Kidney tubule cell (primary cell): ENCODE measurements around the gene MVB12B.

Experiments
- DNase-seq: peaks from one replicate; pipeline ENCODE4 v3.0.0-alpha.2; 2018; ENCODE audit warnings: low spot score

MVB12B gene

DNA sequence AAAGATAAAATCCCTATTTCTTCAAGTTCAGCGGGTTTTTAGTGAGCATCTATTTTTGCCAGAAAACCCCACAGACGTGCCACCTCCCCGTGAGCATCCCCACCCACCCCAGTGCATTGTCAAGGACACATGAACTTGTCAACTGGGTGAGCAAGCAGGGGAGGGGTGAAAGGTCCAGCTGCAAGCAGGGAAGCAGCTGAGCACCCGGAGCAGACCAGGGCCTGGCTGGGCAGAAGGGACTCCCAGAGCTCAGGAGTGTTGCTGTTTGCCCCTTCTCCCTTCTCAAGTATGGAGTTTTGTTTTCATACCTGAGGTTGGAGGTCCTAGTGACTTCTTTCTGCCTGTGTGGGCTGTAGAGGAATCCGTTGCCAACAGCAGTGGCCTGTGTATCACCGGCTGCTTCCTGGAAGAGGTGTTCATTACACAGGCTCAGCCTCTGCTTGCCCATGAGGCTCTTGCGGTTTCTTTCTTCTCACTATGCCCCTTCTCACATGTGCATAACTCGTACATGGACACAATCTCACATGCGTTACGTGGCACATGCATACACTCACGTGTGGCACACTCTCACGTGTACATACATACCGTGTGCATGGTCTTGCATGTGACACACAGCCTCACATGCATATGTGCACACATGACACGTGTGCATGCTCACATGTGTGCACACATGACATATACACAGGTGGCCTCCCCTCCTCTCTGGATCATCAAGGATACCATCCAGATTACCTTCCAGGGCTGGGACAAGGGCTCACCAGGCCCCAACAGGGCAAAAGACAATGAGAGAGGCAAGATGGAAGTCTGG is 126.7 kb downstream of the MVB12B start:
- DNase-seq, result no peak

DNA sequence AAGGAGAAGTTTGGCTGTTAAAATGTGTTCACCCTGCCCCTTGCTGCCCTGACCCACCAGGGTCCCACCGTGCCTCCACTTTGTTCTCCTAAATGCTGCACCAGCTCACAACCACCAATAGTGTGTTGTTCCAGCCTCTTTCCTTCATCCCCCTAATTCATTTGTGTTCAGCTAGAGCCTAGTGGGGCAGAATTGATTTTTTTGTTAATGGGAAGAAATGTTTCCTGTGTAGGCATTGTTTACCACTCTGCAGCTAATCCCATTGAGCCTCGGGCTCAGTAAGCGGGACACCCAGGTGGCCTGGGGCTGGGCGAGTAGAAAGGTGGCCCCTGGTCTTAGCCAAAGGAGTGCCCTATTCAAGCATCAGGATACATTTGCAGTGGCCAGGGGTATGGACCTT is 127.6 kb downstream of the MVB12B start:
- no peak for DNase-seq

DNA sequence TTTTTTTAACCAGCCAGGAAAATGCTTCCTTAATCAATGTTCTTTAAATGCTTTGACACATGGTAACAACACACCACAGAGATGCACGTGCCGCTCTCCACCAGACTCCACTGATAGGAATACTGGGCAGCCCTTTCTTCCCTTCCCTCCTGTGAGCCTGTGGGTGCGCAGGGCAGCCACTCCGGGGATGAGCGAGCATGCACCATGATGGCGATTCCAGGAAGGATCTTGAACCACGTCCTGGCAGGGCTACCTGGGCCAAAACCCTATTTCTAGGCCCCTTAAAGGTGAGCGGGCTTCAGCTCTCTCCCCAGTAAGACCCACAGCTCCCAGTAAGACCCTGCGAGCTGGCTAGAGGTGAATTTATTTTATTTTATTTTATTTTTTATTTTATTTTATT is 128.2 kb downstream of the MVB12B start:
- no peak for DNase-seq

DNA sequence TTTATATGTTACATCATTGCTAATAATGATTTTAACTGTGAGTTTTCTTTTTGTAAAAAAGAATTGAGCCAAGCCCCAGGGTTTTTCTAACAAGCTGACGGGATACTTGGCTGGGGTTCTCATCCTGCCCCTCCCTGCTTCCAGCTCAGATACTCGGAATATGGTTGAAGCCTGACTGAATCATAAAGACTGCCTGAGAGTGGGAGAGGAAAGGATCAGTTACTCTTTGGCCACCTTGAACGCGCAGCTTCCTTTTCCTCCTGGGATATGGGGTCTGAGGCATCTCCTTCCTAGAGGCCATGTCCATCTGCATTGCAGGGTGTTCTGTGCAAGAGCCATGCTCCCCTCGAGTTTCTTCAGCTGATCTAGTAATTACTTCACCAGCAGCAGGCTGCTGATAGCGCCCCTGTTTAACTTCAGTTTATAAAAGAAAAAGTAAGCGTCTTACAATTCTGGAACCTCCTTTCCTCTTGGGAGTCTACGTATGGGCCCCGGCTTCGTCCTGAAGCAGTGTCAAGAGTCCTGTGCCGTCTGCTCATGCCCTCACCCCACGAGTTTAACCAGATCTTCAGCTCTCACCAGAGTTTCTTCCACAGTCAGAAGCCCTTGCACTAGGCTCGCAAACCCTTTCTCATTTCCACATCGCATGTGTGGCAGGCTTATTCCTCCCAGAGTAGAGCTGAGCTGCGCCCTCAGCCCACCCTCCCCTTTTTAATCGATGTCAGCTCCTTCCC is 130.0 kb downstream of the MVB12B start:
- DNase-seq, result no peak

DNA sequence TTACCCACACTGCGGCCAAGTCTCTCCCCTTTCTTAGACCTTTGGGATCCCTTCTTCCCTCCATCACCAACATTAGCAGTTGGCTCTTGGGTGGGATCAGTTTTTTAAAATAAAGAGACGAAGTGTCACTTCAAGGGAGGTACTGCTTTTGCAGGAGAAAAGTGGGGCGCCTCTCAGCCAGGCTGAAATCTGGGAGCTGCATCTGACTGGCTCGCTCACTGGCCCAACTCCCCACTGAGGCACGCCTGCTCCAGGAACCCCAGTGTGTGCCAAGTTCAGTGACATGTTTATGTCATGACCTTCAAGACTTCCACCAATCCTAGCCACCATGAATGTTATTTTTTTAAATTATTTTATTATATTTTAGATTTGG is 130.5 kb downstream of the MVB12B start:
- DNase-seq, result no peak

DNA sequence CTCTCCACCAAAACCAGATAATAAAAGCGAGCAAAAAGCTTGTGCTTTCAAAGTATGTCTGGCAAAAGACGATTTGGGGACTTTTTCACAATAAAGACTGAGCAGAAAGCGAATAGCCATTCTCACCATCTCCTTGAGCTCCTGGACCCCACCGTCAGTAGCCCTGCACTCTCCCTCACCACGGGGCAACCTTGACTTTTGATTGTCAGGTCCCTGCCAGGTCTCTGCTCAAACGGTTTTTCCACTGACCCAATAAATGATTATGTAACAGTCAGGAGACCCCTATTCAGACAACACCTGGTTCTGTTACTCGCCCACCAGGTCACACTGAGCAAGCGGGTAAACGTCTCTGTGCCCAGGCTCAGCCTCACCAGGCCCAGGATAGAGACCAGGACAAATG is 131.3 kb downstream of the MVB12B start:
- DNase-seq, result no peak

DNA sequence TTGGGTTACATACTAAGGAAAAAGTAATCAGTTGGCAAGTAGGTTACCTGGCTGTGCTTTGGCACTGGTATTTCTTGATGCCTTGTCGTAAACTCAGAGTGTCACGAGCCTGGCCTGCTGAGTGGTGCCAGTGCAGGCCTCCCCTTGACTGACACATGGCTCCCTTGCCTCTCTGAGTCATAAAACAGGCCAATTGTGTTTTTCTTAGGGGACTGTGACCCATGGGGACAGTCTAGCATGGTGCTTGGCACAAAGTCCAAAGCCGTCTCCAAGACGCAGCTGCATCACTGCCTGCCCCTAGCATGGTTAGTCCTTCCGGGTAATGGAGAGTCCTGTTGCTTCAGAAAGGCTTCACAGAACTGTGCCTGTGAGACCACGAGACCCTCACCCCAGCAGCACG is 132.5 kb downstream of the MVB12B start:
- DNase-seq, result no peak

DNA sequence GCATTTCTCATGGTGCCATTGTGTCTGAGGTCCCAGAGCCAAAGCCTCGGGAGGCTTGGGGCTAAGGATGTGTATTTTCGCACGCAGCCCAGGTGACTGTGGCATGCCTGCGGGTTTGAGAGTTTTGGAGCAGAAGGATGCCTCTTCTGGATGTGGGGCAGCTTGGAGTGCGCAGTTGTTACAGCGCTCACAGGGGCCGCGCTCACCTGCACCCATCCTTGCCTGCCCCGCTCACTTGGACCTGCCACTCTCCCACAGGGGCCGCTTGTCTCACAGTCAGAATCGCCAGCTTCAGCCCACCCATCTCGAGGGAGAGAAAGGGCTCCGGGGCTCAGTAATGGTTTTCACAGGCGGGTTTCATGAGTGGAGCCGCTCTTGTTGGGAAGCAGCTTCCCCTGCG is 132.9 kb downstream of the MVB12B start:
- no peak for DNase-seq

DNA sequence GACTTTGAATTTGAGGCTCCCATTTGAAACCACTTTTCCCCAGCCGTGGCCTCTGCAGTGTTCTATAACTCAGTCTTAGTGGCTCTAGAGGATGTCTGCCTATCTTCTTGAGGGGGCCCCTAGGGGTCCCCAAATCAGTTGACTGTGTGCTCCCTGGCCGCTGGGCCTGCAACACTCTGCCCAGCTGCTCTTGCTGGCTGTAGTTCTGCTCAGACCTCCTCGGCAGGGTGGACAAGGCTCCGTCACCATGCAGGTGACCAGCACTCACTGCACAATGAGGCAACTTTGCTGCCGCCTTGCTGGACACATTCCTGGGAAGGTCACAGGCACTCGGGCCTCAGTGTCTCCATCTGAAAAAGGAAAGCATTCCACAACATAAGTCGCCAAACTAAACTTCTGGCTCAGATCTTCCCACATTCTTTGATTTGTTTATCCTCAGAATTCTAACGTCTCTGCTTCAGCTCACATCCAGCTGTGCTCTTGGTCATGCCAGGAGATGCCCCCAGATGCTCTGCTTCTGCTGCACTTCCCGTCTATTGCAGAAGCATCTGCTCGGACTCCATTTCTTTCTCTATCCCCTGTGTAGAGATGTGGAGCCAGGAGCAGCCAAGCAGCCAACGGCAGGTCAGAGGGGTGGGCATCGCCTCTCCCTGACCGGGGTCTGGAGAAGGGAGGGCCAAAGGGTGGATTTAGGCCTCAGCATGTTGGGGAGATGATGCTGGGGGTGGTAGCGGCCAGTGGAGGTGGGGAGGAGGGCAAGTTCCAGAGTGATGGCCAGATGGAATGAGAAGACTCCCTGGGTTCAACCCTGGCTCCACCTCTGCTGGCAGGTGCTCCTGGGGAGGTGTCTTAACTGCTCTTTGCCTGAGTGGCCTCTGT is 133.6 kb downstream of the MVB12B start:
- no peak for DNase-seq

DNA sequence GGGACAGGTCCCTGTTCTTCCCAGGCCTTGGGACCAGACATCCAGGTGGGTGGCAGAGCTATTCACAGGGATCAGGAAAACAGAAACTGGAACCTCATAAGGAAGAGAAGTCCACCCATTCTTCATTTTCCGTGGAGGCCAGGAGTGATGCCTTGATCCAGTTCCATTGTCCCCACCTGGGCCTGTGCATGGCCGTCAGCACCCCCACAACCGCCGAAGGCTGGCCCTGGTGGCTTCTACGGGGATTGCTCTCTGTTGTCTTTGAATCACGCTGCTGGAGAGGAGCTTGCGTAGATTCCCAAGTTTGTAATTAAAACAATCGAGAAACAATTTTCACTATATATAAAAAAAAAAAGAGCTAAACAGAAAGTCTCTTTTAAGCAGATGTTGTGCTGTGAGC is 134.4 kb downstream of the MVB12B start:
- DNase-seq, result no peak

DNA sequence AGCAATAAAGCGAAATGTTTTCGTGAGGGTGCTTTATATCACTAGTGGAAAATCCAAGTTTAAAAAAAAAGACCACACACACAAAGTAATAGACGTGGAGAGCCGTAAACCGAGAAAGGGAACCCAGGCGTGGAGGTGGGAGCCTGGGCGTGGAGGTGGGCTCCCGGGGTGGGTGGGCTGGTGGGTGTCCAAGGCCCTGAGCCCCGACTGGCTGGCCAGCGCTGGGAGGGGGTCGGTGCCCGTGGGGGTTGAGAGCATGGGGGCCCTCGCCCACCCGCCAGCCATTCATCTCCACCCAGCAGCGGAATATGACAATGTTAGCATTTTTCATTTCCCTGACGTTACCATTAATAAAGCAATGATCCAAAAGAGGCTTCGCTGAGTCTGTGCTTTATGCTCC is 135.0 kb downstream of the MVB12B start:
- DNase-seq, result no peak

DNA sequence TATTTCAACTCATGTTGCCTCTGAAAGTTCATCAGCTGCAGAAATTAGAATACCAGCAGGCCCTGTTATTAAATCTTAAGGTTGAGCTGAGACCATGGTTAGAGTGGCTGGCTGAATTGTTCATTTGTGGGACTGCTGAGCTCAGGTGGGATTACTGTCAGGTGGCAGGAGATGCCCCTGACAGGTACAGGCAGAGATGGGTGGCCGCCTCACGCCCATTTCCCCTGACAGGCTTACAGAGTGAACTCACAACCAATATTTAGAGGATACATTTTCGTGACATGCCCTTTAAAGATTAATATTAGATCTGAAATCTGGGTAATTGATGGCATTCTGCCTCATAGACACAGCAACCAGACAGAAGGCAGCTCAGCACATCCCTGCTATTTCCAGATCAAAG is 136.0 kb downstream of the MVB12B start:
- no peak for DNase-seq

DNA sequence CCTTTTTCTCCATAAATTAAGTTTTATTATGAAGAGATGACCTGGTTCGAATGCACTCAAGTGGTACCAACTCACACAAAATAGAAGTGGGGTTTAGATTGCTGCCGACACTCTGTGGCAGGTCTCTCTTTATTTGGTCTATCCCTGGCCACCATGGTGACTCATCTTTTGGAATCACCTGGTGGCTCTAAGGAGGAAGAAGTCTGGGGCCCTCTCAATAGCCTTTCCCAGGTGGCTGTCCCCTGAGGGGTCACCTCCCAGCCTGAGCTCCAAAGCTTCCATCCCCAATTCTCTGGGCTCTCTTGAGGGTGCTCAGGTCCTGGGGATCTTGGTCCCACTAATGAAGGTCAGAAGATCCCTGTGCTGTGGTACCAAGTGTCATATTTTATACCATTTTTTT is 136.8 kb downstream of the MVB12B start:
- DNase-seq, result no peak

DNA sequence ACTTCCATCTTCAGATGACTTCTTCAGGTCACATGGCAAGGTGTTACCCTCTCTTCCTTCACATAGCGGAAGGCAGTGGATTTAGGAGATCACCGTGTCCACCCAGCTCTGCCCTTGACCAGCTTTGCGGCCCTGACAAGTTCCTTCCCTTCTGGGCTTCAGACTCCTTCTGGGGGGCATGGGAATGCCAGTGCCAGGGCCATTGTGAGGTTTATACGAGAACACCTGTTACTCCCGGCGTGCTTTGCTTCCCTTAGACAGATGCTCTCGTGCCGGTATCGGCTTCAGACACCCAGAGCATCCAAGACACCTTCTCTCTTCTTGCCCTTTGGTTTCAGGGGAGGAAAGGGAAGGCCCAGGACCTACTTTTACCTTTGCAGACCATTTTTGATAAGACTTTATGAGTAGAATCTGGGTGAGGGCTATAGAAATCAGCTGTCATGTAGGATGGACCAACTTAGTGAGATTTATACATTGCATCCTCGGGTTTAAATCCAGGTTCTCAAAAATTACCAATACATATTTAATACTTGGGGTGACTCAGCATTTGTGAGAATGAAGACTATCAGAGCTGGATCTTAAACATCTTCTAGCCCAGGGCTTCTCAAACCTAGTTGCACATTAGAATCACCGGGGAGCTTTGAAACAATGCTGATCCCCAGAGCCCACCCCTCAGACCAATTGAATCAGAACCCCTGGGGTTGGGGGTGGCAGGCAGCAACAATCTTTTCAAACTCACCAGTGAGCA is 138.2 kb downstream of the MVB12B start:
- no peak for DNase-seq

DNA sequence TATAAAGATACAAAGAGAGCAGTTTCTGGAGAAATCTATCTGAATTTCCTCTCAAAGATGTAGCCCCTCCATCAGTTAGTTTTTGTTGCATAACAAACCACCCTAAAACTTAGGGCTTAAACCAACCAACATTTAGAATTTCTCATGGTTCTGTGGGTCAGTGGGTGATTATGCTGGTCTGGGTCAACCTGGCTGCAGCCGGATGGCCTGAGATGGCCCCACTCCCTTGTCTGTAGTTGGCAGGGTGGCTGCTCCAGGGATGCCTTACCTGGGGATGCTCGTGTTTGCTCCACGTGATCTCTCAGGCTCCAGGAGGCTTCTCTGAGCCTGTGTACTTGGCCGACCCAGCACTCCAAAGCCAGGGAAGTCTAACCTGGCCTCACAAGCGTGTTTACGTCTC is 139.3 kb downstream of the MVB12B start:
- no peak for DNase-seq

DNA sequence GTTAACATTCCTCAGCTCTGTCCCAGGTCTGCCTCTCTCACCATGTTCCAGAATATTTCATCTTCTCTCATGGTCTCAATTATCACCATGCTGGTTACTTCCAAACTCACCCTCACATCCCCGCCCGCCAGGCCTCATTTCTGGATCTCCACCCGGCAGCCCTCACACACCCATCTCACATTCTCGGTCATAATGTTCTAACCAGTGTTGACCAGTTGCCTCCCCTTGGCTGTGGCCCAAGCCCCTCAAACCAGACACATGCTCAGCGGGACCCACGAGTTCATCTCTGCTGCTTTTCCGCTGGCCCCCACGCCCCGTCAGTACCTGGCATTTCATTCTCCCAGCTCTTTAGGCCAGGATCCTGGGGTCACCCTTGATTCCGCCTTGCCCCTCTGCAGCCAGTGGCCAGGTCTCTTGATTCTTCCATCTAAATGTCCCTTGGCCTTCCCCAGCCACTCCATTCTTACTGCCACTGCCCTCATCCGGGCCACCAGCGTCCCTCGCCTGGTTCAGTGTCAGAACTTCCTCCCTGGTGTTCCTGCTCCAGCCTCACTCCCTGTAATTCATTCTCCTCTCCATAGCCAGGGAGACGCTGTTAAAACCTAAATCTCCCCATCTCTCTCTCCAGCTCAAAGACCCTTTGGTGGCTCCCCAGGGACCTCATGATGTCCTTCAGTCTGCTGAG is 141.7 kb downstream of the MVB12B start:
- no peak for DNase-seq

DNA sequence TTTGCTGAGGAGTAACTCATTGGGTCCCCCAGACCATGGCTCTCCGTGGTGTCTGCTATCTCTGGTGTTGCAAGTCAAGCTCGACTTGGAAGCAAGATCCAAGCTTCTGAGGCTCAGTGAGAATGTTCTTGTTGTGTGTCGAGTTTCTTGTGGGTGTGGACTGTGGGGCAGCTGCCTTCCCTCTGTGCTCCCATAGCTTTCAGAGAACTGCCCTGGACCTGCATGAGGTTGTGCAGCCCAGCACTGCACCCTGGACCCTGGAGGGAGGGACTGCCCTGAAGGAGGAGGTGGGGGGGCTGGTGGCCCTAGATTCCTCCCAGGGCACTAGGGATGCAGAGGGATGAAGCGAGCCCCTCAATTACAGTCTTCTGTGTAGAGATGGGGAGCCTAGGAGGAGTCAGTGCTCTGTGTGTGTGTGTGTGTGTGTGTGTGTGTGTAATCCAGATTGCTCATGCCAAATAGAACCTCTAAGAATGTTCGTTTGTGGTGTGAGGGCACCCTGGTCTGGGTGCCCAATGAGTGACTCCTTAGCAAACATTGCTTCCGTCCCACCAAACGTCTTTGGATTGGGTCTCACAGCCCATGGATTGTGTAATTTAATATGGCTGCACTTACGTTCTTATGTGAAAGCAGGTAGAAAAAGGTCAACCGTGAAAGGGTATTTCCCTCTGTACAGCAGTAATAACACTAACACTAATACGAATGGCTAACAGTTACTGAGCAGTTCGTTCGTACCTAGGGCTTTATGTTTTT is 143.8 kb downstream of the MVB12B start:
- DNase-seq, result no peak

DNA sequence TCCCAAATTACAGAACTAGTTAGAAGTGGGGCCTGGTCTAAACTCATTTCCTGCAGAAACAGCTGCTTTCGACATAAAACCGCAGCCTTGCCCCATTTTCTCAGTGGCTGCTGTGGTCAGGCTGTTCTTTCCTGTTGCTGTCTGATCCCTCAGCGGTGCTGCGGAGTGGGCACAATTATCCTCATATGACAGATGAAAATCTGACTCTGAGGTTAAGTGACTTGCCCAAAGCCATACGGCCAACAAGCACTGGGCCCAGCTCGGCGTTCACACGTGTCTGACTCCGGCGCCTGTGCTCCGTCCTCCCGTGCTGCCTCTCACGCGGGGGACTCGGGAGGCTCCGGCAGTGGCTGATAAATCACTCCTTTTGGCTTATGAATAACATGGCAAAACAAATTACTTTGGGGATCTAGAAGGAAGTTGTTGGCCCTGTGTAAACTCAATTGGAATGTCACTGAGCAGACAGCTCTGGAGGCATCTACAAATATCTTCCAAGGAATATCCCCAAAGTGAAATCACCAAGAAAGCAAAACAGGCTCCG is 144.5 kb downstream of the MVB12B start:
- DNase-seq, result peak; percentile 5

DNA sequence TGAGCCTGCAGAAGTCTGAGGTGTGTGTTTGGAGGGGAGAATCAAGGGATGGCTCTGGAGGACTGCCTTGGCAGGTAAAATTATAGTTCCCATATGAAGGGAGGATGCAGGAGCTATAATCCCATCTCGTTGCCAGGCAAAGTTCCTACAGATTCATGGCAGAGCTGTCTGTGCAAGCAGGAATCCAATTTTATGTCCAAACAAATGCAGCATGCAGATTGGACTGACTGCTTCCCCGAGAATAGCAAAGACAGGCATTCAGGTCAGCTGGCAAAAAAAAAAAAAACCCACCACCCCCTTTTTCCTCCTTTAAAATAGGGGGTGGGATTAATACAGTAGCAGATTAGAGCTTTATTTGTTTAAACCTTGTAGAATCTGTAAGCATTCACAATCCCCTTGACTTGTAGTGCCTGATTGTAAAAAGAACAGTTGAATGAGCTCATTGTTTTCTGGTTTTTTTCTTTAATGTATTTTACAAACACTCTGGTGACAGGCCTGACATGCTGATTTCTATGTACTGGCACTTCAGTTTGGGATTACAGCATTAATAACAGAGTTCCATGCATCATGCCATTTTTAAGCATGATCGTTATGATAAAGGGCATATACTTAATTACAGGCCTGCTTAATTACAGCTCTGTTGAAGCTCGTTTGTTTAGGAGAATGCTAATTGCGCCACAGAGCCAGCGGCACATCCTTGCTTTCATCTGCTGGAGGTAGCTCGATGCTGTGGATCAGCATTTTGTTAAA is 145.7 kb downstream of the MVB12B start:
- DNase-seq, result no peak

DNA sequence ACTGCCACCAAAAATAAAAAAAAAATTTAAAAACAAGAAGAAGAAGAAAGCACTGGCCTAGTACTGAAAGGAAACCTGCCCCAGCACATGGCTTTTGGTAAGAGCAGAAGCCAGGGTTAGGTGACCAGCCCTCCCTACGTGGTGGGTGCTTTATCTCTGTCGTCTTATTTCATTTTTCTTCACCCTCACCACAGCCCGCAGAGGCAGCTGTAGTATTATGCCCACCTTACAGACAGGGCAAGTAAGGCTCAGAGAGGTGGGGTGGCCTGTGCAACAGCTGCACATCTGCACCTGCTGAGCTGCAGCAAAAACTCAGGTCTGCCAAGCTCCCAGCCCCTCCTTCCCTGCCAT is 146.3 kb downstream of the MVB12B start:
- no peak for DNase-seq
